ENCODE measurements around the gene CT45A5.
"Not testable (repeated sequence)": the region's sequence is repeated elsewhere in the genome, so short reads cannot be mapped to it uniquely, and the experiment has no call there.

DNA sequence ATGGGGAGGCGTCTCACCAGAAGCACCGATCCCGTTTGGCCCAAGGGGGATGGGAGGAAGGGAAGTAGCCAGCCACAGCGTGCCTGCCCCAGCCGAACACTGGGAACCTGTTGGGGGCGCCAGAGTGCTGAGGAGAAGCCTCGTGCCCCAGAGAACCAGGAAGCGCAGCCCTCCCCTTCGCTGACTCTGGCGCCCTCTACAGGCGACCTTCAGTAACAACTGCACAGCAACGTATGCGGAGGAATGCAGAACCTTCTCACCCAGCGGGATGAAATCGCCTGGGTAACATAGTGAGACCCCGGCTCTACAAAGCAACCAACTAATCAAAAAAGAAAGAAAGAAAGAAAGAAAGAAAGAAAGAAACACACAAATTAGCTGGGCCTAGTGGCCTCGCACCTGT lies 17.2 kb downstream of the CT45A5 start, which contains the start of gene CT45A3:
- TF ChIP-seq GATA3, GATA2 (IDR thresholded peaks at IDR 0.05; ENCODE audit: low read depth, low read length): not testable (repeated sequence)
